ENCODE data around the gene STAT5A. TPM values are rescaled to one million over a fixed set of nuclear protein-coding genes. Genes with fewer than 3 reads are reported as not detected.
A peak's percentile ranks its signal among the peaks of the same experiment; 100 is the strongest.
"Not testable (repeated sequence)": the region's sequence is repeated elsewhere in the genome, so short reads cannot be mapped to it uniquely, and the experiment has no call there.

Gene STAT5A
- total RNA-seq, 2 donors from 2014 or later, result 38.1 to 40.6 TPM

DNA sequence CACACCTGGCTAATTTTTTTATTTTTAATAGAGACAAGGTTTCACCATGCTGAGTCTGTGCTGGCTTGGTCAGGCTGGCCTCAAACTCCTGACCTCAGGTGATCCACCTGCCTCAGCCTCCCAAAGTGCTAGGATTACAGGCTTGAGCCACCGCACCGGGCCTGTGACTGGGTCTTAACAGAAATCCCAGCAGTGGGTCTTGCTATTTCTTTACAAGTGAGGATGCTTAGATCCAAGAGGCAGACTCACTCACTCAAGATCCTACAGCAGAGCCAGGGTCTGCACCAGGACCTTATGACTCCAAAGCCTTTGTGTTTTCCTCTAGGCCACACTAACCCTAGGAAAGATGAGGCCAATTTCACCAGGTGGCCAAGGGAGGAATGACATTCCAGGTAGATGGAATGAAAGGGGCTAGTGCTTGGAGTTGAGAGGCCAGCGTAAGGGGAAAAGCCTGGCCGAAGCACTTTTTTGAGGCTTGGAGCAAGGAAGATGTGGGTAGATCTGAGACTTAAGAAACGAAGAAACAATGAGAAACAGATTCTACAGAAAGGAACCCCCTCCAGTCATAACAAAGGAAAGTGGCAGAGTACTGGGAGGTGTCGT is 5.7 kb upstream of the STAT5A start:
- intact Hi-C loops (cut with DNase I), result no loop called here
- DNase-seq (no peak), ATAC-seq (no peak)

DNA sequence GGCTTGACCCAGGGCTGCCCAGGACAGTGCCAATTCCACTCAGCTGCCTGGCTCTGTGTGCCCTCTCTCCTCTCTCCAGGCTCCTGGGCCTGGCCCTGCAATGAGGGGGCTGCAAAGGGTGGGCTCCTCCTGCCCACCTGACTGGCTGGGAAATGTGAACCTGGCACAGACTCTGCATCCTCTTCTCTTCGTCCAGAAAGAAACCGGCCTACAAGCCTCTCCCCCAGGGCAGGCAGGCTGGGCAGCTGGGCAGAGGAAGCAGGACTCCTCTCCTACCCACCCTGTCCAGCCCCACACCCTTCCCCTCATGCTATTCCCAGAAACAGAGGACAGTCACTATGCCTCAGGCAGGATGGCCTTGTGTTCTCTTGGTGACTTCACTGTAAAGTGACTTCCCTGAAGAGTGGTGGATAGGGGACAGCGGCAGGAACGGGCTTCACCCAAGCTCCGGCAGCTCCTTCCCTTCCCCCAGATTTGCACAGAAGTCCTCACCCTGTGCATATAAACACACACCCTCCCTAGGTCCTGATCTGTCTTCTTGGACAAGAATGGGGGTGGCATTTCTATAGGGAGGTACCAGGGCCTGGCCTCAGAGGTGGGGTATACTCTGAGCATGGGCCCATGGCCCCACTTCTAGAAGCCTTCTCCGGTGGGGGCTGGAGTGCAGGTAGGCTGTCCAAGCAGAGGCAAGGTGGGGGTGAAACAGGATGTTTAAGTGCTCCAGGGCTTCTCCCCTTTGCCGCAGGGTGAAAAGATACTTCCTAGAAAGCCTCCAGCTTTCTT is 4.9 kb upstream of the STAT5A start:
- DNase-seq (no peak), ATAC-seq (no peak)
- intact Hi-C loops (cut with DNase I), result no loop called here

- DNase-seq (no peak), ATAC-seq (no peak)
- intact Hi-C loops (cut with DNase I), result no loop called here
Observed at GRCh38 chr17:42284024-42284369, 4.3 kb upstream of the STAT5A start.

GRCh38 chr17:42284566-42284965 is 3.7 kb upstream of the STAT5A start:
- DNase-seq (no peak), ATAC-seq (no peak)
- intact Hi-C loops (cut with DNase I), result no loop called here

GRCh38 chr17:42285346-42286050 is 2.8 kb upstream of the STAT5A start:
- no peak for DNase-seq
- intact Hi-C loops (cut with DNase I), result no loop called here
- no peak for ATAC-seq

DNA sequence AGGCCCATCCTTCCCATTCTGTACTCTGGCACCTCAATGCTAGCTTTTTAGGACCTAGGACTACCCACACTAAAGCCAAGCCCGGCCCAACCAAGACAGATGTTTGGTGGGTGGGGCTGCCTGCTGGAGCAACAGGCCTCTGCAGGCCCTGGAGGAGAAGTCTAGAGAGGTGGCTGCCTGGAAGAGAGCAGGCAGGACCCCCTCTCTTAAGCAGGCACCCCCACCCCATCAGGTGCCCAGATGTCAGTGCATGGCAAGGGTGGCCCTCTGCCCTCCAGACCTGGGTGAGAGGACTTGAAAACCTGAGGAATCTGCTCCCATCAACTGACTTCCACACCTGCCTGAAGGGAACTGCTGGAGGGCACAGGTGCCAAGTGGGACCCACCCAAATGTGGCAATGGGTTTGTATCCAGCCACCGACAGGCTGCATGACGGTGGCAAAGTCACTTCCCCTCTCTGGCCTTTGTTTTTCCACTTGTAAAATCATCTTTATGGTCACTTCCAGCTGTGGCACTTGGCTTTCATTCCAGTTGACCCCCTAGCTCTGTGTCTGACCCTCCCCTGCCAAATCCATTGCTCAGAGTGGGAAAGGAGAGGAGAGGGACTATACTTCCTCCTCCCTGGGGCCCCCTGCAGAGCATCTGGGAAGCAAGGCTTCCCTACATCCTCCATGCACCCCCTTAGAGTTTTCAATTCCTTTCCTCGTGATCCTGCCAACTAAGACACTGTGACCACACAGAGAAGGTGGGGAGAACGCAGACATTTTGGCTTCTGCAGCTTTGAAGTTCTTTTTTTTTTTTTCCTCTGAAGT is 1.7 kb upstream of the STAT5A start:
- intact Hi-C loops (cut with DNase I), result no loop called here
- ATAC-seq (peak in 1 of 2 donors; percentile 1), DNase-seq (peak; percentile 45)

DNA sequence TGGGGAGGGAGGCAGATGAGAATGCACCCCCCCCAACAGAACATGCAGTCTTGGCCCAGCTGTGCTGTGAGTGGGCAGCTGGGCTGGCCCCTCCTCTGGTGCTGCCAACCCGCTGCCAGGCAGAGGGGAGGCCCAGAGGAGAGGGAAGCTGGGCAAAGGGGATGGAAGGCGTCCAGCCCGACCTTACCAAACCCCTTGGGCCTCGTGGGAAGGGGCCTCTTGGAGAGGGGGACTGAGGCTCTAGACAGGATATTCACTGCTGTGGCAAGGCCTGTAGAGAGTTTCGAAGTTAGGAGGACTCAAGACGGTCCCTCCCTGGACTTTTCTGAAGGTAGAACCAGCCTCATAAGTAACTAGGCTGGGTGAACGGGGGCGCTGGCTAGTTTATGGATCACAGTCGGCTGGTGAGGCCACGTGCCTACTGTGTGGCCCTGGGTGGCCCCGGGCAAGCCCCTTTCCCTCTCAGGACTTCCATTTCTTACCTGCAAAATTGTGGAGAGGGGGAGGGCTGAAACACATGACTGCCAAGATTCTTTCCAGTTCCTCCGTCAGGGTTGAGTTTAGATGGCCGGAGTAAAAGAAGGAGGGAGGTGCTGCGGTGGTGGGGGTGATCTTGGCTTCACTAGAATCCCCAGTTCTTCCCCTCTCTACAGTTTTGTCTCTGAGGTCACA is 857 bp upstream of the STAT5A start:
- DNase-seq, result peak; percentile 59
- ATAC-seq, result peak; percentile 74 to 75
- intact Hi-C loops (cut with DNase I), result no loop called here

DNA sequence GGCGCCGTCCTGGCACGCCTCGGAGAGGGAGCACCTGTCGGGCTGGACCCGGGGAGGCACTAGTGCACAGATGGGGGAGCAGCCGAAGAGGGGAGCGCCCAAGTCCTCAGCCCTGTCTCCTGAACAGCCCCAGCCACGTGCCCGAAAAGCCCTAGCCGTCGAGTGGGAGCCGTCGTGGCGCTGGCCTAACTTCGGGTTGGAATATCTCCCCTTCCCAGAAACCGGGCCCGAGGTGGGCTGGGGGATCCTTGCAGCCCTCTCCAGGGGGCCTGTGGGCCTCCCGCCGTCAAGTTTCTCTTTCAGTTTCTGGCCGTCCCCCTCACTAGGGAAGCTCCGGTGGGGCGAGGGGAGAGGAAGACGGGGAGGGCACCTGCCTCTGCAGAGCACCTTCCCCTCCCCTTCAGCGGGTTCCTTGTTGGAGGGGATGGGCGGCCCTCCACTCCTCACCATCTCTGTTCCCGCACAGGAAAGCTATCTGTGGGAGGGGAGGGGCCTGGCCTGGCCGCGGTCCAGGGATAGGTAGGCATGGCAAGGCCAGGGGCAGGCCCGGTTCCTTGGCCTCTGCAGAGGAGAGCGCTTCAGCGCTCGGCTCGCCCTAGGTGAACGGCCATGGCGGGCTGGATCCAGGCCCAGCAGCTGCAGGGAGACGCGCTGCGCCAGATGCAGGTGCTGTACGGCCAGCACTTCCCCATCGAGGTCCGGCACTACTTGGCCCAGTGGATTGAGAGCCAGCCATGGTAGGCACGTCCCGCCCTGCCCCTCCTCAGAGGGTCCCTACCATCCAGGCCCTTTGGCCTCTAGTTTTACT is 709 bp downstream of the STAT5A start:
- ATAC-seq, result peak; percentile 1 to 7
- intact Hi-C loops (cut with DNase I), result no loop called here
- DNase-seq, result peak; percentile 45

- ATAC-seq (no peak), DNase-seq (no peak)
- intact Hi-C loops (cut with DNase I), result no loop called here
Observed at GRCh38 chr17:42289611-42290181, 1.4 kb downstream of the STAT5A start.

GRCh38 chr17:42290577-42290976 is 2.3 kb downstream of the STAT5A start:
- ATAC-seq, result no peak
- intact Hi-C loops (cut with DNase I), result no loop called here
- DNase-seq, result no peak

DNA sequence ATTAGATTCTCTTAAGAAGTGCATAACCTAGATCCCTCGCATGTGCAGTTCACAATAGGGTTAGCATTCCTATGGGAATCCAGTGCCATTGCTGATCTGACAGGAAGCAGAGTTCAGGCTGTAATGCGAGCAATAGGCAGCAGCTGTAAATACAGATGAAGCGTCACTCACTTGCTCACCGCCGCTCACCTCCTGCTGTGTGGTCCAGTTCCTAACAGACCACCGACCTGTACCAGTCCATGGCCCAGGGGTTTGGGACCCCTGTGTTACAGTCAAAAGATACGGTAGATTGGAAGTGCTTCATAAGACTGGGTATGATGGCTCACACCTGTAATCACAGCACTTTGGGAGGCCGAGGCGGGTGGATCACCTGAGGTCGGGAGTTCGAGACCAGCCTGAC is 2.8 kb downstream of the STAT5A start:
- intact Hi-C loops (cut with DNase I), result no loop called here
- no peak for DNase-seq
- no peak for ATAC-seq

GRCh38 chr17:42294469-42295398 is 6.4 kb downstream of the STAT5A start:
- ATAC-seq, result peak in 1 of 2 donors; percentile 43
- intact Hi-C loops (cut with DNase I), result no loop called here
- no peak for DNase-seq

DNA sequence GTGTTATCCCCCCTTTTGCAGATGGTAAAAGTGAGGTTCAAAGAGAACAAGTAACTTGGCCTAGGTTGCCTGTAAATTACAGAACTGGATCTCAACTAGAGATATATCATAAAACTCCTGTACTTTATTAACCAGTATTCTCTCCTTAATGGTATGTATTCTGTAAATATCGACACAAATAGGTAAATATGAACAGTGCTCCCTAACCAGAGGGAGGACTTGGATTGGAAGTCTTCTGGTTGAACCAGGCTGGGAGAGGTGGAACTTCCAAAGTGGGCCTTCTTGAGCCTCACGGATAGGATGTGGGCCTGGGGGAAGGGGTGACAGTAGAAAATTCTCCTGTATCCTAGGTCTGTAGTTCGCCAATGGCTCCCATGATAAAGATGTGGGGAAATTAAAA is 7.7 kb downstream of the STAT5A start:
- intact Hi-C loops (cut with DNase I), result no loop called here
- no peak for DNase-seq
- ATAC-seq, result no peak

- ATAC-seq; DNase-seq; intact Hi-C loops (cut with DNase I): not testable (repeated sequence)
Observed at GRCh38 chr17:42297775-42298174, 9.5 kb downstream of the STAT5A start.

- intact Hi-C loops (cut with DNase I); DNase-seq; ATAC-seq: not testable (repeated sequence)
Observed at GRCh38 chr17:42299361-42299760, 11.1 kb downstream of the STAT5A start.

GRCh38 chr17:42299913-42300312 is 11.6 kb downstream of the STAT5A start:
- intact Hi-C loops (cut with DNase I); DNase-seq; ATAC-seq: not testable (repeated sequence)

DNA sequence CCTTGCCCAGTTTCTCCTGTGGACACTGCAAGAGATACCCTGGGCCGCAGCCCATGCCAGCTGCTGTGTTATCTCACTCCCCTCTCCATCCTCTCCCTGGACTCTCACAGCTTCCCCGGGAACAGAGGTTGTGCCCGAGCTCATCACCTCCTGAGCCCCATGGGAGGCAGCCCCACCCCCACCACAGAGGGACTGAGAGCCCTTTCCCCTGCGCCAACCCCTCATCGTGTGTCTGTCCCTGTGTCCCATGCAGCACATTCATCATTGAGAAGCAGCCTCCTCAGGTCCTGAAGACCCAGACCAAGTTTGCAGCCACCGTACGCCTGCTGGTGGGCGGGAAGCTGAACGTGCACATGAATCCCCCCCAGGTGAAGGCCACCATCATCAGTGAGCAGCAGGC is 12.7 kb downstream of the STAT5A start:
- intact Hi-C loops (cut with DNase I), result no loop called here
- no peak for DNase-seq
- no peak for ATAC-seq
